Activated CD4-positive, alpha-beta T cell treated with anti-CD3 and anti-CD28 coated beads, Interleukin-2, amount 10 ng/mL, durations not matched to agents 7 days and 5 days (primary cell): ENCODE results near the gene TBC1D7. TPM values are rescaled to one million over a fixed set of nuclear protein-coding genes. Genes with fewer than 3 reads are reported as not detected.
A peak's percentile ranks its signal among the peaks of the same experiment; 100 is the strongest.

Experiments
- CTCF ChIA-PET: fragments of 350-600 bp; sonication (Branson Sonifier 250); formaldehyde crosslinking; loops from one replicate; lab custom pipeline; 2021; ENCODE audit warnings: antibody characterized with exemption; lab: Charles Lee
- POLR2A ChIA-PET: fragments of 350-600 bp; sonication (Branson Sonifier 250); formaldehyde crosslinking; loops from one replicate; lab custom pipeline; 2021; ENCODE audit warnings: antibody characterized with exemption; lab: Charles Lee
- DNase-seq: peaks from one replicate; pipeline ENCODE4 v3.0.0-alpha.2; 2020
- H3K27ac Mint-ChIP-seq: one replicate; pipeline ENCODE4 v1.8.0; 2021; ENCODE audit warnings: mild to moderate bottlenecking, moderate library complexity, mixed read lengths
- H3K27me3 Mint-ChIP-seq: one replicate; pipeline ENCODE4 v1.8.0; 2021; ENCODE audit warnings: mixed read lengths
- H3K36me3 Mint-ChIP-seq: one replicate; pipeline ENCODE4 v1.8.0; 2021; ENCODE audit warnings: low read depth, mixed read lengths
- H3K4me1 Mint-ChIP-seq: one replicate; pipeline ENCODE4 v1.8.0; 2021; ENCODE audit warnings: mixed read lengths
- H3K4me3 Mint-ChIP-seq: one replicate; pipeline ENCODE4 v1.8.0; 2021; ENCODE audit warnings: mild to moderate bottlenecking, moderate library complexity, mixed read lengths
- H3K9me3 Mint-ChIP-seq: one replicate; pipeline ENCODE4 v1.8.0; 2021; ENCODE audit warnings: mixed read lengths
- total RNA-seq, 2 experiments: library from RNA; stranded (reverse); gene quantifications; one replicate each; pipeline ENCODE4 v1.2.3, GENCODE V29; 2021

Gene TBC1D7
- total RNA-seq, 2 experiments from 2014 or later = 18.1 to 20.0 TPM

- ChIA-PET POLR2A (no interaction called here), CTCF (no interaction called here)
- H3K36me3 Mint-ChIP-seq = peaks cover 57% of the 10 kb centered on the region
These were observed 22.5 kb downstream of the TBC1D7 start for GRCh38 chr6:13305791-13306190.

GRCh38 chr6:13305288-13305687, 23.0 kb downstream of the TBC1D7 start:
- H3K27me3 Mint-ChIP-seq = no peaks in the 10 kb centered on the region
- H3K27ac Mint-ChIP-seq = no peak overlapping the region
- ChIA-PET CTCF (interaction anchor here (1.4 kb wide), 1 partner anchor 17 kb away, joined by 3 read pairs; no protein-coding TSS in a partner anchor), POLR2A (no interaction called here)
- H3K36me3 Mint-ChIP-seq = peaks cover 59% of the 10 kb centered on the region
- no peak overlapping the region for H3K4me3 Mint-ChIP-seq
- DNase-seq = no peak
- H3K4me1 Mint-ChIP-seq = peaks cover 24% of the 10 kb centered on the region
- no peaks in the 10 kb centered on the region for H3K9me3 Mint-ChIP-seq

More at GRCh38 chr6:13305791-13306190, 22.5 kb downstream of the TBC1D7 start:
- Mint-ChIP-seq H3K4me1 (peaks cover 24% of the 10 kb centered on the region), H3K9me3 (no peaks in the 10 kb centered on the region), H3K27ac (no peak overlapping the region), H3K27me3 (no peaks in the 10 kb centered on the region), H3K4me3 (no peak overlapping the region)
- no peak for DNase-seq

GRCh38 chr6:13304580-13305260, 23.6 kb downstream of the TBC1D7 start:
- POLR2A ChIA-PET = interaction anchor here (0.6 kb wide), 1 partner anchor 22 kb away, joined by 3 read pairs; no protein-coding TSS in a partner anchor

GRCh38 chr6:13304101-13304500, 24.2 kb downstream of the TBC1D7 start:
- DNase-seq = no peak
- Mint-ChIP-seq H3K27ac (no peak overlapping the region), H3K27me3 (no peaks in the 10 kb centered on the region), H3K4me1 (peaks cover 24% of the 10 kb centered on the region), H3K9me3 (no peaks in the 10 kb centered on the region), H3K4me3 (no peak overlapping the region), H3K36me3 (peaks cover 56% of the 10 kb centered on the region)
- CTCF ChIA-PET = interaction anchor here (0.9 to 2.6 kb wide), 4 partner anchors 19 to 43 kb away, joined by 3 to 8 read pairs (median 4); partner anchors contain the start of gene TBC1D7
- POLR2A ChIA-PET = no interaction called here

More at GRCh38 chr6:13304580-13305260, 23.6 kb downstream of the TBC1D7 start:
- H3K27ac Mint-ChIP-seq = no peak overlapping the region
- CTCF ChIA-PET = interaction anchor here (1.4 to 2.6 kb wide), 3 partner anchors 18 to 26 kb away, joined by 3 to 8 read pairs (median 5); partner anchors contain the start of gene TBC1D7
- no peaks in the 10 kb centered on the region for H3K9me3 Mint-ChIP-seq
- no peak overlapping the region for H3K4me3 Mint-ChIP-seq
- no peak for DNase-seq
- peaks cover 24% of the 10 kb centered on the region for H3K4me1 Mint-ChIP-seq
- H3K27me3 Mint-ChIP-seq = no peaks in the 10 kb centered on the region
- peaks cover 57% of the 10 kb centered on the region for H3K36me3 Mint-ChIP-seq

- no peak overlapping the region for H3K4me3 Mint-ChIP-seq
- H3K9me3 Mint-ChIP-seq = no peaks in the 10 kb centered on the region
- H3K27ac Mint-ChIP-seq = peak overlapping the region; percentile 34
- ChIA-PET POLR2A (no interaction called here), CTCF (interaction anchor here (0.9 to 2.6 kb wide), 5 partner anchors 10 to 44 kb away, joined by 3 to 8 read pairs (median 5); partner anchors contain the start of gene TBC1D7)
- peaks cover 24% of the 10 kb centered on the region for H3K4me1 Mint-ChIP-seq
- H3K36me3 Mint-ChIP-seq = peaks cover 51% of the 10 kb centered on the region
- no peaks in the 10 kb centered on the region for H3K27me3 Mint-ChIP-seq
- no peak for DNase-seq
These were observed 24.7 kb downstream of the TBC1D7 start for GRCh38 chr6:13303668-13304017.

GRCh38 chr6:13302751-13303667, 25.3 kb downstream of the TBC1D7 start:
- ChIA-PET CTCF (interaction anchor here (0.6 to 2.6 kb wide), 6 partner anchors 8 to 103 kb away, joined by 3 to 8 read pairs (median 4); partner anchors contain the start of gene TBC1D7), POLR2A (no interaction called here)
- Mint-ChIP-seq H3K4me1 (peaks cover 24% of the 10 kb centered on the region), H3K4me3 (no peak overlapping the region), H3K9me3 (no peaks in the 10 kb centered on the region), H3K36me3 (peaks cover 47% of the 10 kb centered on the region), H3K27ac (peak overlapping the region; percentile 55), H3K27me3 (no peaks in the 10 kb centered on the region)
- DNase-seq = peak; percentile 52

GRCh38 chr6:13302291-13302690, 26.0 kb downstream of the TBC1D7 start:
- no peak overlapping the region for H3K4me3 Mint-ChIP-seq
- ChIA-PET CTCF (interaction anchor here (0.6 to 2.6 kb wide), 5 partner anchors 9 to 103 kb away, joined by 3 to 8 read pairs (median 3); no protein-coding TSS in a partner anchor), POLR2A (no interaction called here)
- no peaks in the 10 kb centered on the region for H3K9me3 Mint-ChIP-seq
- H3K27ac Mint-ChIP-seq = peak overlapping the region; percentile 55
- peaks cover 24% of the 10 kb centered on the region for H3K4me1 Mint-ChIP-seq
- peaks cover 42% of the 10 kb centered on the region for H3K36me3 Mint-ChIP-seq
- DNase-seq = no peak
- H3K27me3 Mint-ChIP-seq = no peaks in the 10 kb centered on the region

- ChIA-PET POLR2A (no interaction called here), CTCF (interaction anchor here (1.1 to 1.4 kb wide), 2 partner anchors 12 to 274 kb away, joined by 3 read pairs; no protein-coding TSS in a partner anchor)
- H3K36me3 Mint-ChIP-seq = peaks cover 34% of the 10 kb centered on the region
- H3K9me3 Mint-ChIP-seq = no peaks in the 10 kb centered on the region
- H3K27me3 Mint-ChIP-seq = no peaks in the 10 kb centered on the region
- no peak overlapping the region for H3K27ac Mint-ChIP-seq
- no peak for DNase-seq
- H3K4me3 Mint-ChIP-seq = no peak overlapping the region
- H3K4me1 Mint-ChIP-seq = peaks cover 24% of the 10 kb centered on the region
These were observed 27.4 kb downstream of the TBC1D7 start for GRCh38 chr6:13300643-13301590.

- Mint-ChIP-seq H3K27me3 (no peaks in the 10 kb centered on the region), H3K27ac (no peak overlapping the region), H3K4me1 (peaks cover 24% of the 10 kb centered on the region), H3K4me3 (no peak overlapping the region), H3K9me3 (no peaks in the 10 kb centered on the region), H3K36me3 (peaks cover 35% of the 10 kb centered on the region)
- ChIA-PET CTCF (no interaction called here), POLR2A (no interaction called here)
- DNase-seq = no peak
These were observed 28.4 kb downstream of the TBC1D7 start for GRCh38 chr6:13299918-13300317.

- POLR2A ChIA-PET = no interaction called here
- CTCF ChIA-PET = no interaction called here
- Mint-ChIP-seq H3K4me3 (no peak overlapping the region), H3K27me3 (no peaks in the 10 kb centered on the region), H3K4me1 (peaks cover 21% of the 10 kb centered on the region), H3K36me3 (peaks cover 35% of the 10 kb centered on the region), H3K9me3 (no peaks in the 10 kb centered on the region), H3K27ac (no peak overlapping the region)
- DNase-seq = no peak
These were observed 28.9 kb downstream of the TBC1D7 start for GRCh38 chr6:13299403-13299821.

- Mint-ChIP-seq H3K36me3 (peaks cover 36% of the 10 kb centered on the region), H3K4me3 (no peak overlapping the region), H3K4me1 (peaks cover 13% of the 10 kb centered on the region), H3K27me3 (no peaks in the 10 kb centered on the region), H3K9me3 (no peaks in the 10 kb centered on the region), H3K27ac (no peak overlapping the region)
- POLR2A ChIA-PET = no interaction called here
- CTCF ChIA-PET = interaction anchor here (0.6 kb wide), 1 partner anchor 263 kb away, joined by 3 read pairs; no protein-coding TSS in a partner anchor
- DNase-seq = no peak
These were observed 29.9 kb downstream of the TBC1D7 start for GRCh38 chr6:13298446-13298845.

- H3K36me3 Mint-ChIP-seq = peaks cover 35% of the 10 kb centered on the region
- no peak for DNase-seq
- H3K4me3 Mint-ChIP-seq = no peak overlapping the region
- ChIA-PET CTCF (no interaction called here), POLR2A (no interaction called here)
- no peak overlapping the region for H3K27ac Mint-ChIP-seq
- H3K27me3 Mint-ChIP-seq = no peaks in the 10 kb centered on the region
- H3K4me1 Mint-ChIP-seq = peaks cover 3% of the 10 kb centered on the region
- no peaks in the 10 kb centered on the region for H3K9me3 Mint-ChIP-seq
These were observed 30.9 kb downstream of the TBC1D7 start for GRCh38 chr6:13297391-13297790.
